ENCODE measurements around the gene RHBDD1. TPM values are rescaled to one million over a fixed set of nuclear protein-coding genes. Genes with fewer than 3 reads are reported as not detected.

Gene RHBDD1
- polyA plus RNA-seq, 1 donor from 2014 or later = 5.4 TPM

DNA sequence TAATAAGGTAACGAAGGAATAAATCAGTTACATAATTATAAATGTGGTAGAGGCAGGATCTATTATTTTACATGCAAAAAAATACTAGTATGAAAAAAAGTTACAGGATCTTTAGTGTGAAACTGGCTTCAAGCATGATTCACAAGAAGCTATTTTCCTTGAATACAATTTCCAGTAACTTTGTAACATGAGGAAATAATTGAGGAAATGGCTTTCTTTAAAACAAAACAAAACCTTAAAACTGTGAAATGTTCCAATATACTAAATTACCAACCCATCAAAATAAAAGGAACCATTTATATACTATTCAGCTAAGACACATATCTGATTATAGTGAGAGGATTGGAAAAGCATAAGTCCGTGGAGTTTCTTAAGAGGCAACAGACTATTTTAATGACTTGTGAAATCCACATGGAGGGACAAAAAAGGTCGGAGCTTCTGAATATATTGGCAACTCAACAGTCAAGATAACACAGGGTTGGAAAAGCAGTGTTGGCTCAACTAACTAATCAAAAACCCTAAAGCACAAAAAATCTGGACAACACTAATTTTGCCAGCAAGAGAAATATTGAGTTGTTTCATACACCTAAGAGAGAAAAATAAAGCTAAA lies 46.9 kb upstream of the RHBDD1 start:
- Histone ChIP-seq H4K20me1 (ENCODE audit: insufficient read depth) (no peaks in the 10 kb centered on the region), H3K27ac (ENCODE audit: low read length) (no peak overlapping the region), H3K9ac (ENCODE audit: low read length) (no peak overlapping the region), H3F3A (ENCODE audit: insufficient read depth, low read length, poor library complexity, severe bottlenecking) (no peaks in the 10 kb centered on the region), H3K27me3 (ENCODE audit: insufficient read depth, low read depth, low read length) (no peaks in the 10 kb centered on the region), H3K79me2 (replicated peaks; ENCODE audit: insufficient read depth, low read length) (peaks cover 80% of the 10 kb centered on the region), H3K9me2 (ENCODE audit: insufficient read depth, low read length) (no peaks in the 10 kb centered on the region), H3K36me3 (ENCODE audit: insufficient read depth, low read length) (no peaks in the 10 kb centered on the region), H2AFZ (ENCODE audit: low read depth, low read length) (no peak overlapping the region), H3K4me3 (ENCODE audit: low read length) (no peak overlapping the region), H3K4me2 (ENCODE audit: low read length) (no peak overlapping the region), H3K9me3 (ENCODE audit: low read length) (no peaks in the 10 kb centered on the region)
- no peak for TF ChIP-seq RAD21 (conservative IDR thresholded peaks at IDR 0.05)
- no peak for TF ChIP-seq SMC3 (conservative IDR thresholded peaks at IDR 0.05; ENCODE audit: poor library complexity)
- TF ChIP-seq EP300 (conservative IDR thresholded peaks at IDR 0.05; ENCODE audit: poor library complexity, severe bottlenecking) = no peak
- TF ChIP-seq, protein P1, sequence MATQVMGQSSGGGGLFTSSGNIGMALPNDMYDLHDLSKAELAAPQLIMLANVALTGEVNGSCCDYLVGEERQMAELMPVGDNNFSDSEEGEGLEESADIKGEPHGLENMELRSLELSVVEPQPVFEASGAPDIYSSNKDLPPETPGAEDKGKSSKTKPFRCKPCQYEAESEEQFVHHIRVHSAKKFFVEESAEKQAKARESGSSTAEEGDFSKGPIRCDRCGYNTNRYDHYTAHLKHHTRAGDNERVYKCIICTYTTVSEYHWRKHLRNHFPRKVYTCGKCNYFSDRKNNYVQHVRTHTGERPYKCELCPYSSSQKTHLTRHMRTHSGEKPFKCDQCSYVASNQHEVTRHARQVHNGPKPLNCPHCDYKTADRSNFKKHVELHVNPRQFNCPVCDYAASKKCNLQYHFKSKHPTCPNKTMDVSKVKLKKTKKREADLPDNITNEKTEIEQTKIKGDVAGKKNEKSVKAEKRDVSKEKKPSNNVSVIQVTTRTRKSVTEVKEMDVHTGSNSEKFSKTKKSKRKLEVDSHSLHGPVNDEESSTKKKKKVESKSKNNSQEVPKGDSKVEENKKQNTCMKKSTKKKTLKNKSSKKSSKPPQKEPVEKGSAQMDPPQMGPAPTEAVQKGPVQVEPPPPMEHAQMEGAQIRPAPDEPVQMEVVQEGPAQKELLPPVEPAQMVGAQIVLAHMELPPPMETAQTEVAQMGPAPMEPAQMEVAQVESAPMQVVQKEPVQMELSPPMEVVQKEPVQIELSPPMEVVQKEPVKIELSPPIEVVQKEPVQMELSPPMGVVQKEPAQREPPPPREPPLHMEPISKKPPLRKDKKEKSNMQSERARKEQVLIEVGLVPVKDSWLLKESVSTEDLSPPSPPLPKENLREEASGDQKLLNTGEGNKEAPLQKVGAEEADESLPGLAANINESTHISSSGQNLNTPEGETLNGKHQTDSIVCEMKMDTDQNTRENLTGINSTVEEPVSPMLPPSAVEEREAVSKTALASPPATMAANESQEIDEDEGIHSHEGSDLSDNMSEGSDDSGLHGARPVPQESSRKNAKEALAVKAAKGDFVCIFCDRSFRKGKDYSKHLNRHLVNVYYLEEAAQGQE (IDR thresholded peaks at IDR 0.05; ENCODE audit: borderline replicate concordance) = no peak
- no peak for TF ChIP-seq TAF1 (IDR thresholded peaks at IDR 0.05; ENCODE audit: low read depth)
- no peak for TF ChIP-seq POLR2AphosphoS5 (IDR thresholded peaks at IDR 0.05)
- TF ChIP-seq EZH2 (IDR thresholded peaks at IDR 0.05; ENCODE audit: borderline replicate concordance, insufficient read depth, low read length, poor library complexity, severe bottlenecking) = no peak
- TF ChIP-seq, protein P2, sequence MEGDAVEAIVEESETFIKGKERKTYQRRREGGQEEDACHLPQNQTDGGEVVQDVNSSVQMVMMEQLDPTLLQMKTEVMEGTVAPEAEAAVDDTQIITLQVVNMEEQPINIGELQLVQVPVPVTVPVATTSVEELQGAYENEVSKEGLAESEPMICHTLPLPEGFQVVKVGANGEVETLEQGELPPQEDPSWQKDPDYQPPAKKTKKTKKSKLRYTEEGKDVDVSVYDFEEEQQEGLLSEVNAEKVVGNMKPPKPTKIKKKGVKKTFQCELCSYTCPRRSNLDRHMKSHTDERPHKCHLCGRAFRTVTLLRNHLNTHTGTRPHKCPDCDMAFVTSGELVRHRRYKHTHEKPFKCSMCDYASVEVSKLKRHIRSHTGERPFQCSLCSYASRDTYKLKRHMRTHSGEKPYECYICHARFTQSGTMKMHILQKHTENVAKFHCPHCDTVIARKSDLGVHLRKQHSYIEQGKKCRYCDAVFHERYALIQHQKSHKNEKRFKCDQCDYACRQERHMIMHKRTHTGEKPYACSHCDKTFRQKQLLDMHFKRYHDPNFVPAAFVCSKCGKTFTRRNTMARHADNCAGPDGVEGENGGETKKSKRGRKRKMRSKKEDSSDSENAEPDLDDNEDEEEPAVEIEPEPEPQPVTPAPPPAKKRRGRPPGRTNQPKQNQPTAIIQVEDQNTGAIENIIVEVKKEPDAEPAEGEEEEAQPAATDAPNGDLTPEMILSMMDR (IDR thresholded peaks at IDR 0.05; ENCODE audit: poor library complexity, severe bottlenecking) = no peak
- TF ChIP-seq MXI1 (conservative IDR thresholded peaks at IDR 0.05; ENCODE audit: poor library complexity, severe bottlenecking) = no peak

DNA sequence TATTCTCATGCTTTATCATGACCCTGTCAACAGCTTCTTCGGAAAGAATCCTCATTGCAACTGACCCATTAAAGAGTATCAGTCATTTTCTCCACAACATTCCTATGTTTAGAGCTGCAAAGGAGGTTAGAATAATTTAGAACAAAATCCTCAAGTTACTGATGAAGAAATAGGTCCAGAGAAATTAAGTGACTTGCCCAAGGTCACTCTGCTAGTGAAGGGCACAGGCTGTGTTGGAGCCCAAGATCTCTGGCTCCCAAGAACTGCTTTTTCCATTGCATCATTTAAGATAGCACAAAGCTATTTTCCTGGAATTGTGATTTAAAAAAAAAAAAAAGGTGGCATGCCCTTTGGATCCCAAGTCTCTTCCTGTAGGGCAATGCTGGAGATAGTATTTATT lies 45.8 kb upstream of the RHBDD1 start:
- Histone ChIP-seq H3K9me3 (ENCODE audit: low read length) (no peaks in the 10 kb centered on the region), H3K79me2 (replicated peaks; ENCODE audit: insufficient read depth, low read length) (peaks cover 81% of the 10 kb centered on the region), H4K20me1 (ENCODE audit: insufficient read depth) (no peaks in the 10 kb centered on the region), H3K4me2 (ENCODE audit: low read length) (no peak overlapping the region), H3K9me2 (ENCODE audit: insufficient read depth, low read length) (no peaks in the 10 kb centered on the region), H3K27ac (ENCODE audit: low read length) (no peak overlapping the region), H3K9ac (ENCODE audit: low read length) (no peak overlapping the region), H3K4me3 (ENCODE audit: low read length) (no peak overlapping the region), H3F3A (ENCODE audit: insufficient read depth, low read length, poor library complexity, severe bottlenecking) (peaks cover 3% of the 10 kb centered on the region), H3K36me3 (ENCODE audit: insufficient read depth, low read length) (no peaks in the 10 kb centered on the region), H2AFZ (ENCODE audit: low read depth, low read length) (no peak overlapping the region), H3K27me3 (ENCODE audit: insufficient read depth, low read depth, low read length) (no peaks in the 10 kb centered on the region)
- TF ChIP-seq EZH2 (IDR thresholded peaks at IDR 0.05; ENCODE audit: borderline replicate concordance, insufficient read depth, low read length, poor library complexity, severe bottlenecking) (no peak), TAF1 (IDR thresholded peaks at IDR 0.05; ENCODE audit: low read depth) (no peak), RAD21 (conservative IDR thresholded peaks at IDR 0.05) (no peak), MXI1 (conservative IDR thresholded peaks at IDR 0.05; ENCODE audit: poor library complexity, severe bottlenecking) (no peak), EP300 (conservative IDR thresholded peaks at IDR 0.05; ENCODE audit: poor library complexity, severe bottlenecking) (no peak), POLR2AphosphoS5 (IDR thresholded peaks at IDR 0.05) (no peak), SMC3 (conservative IDR thresholded peaks at IDR 0.05; ENCODE audit: poor library complexity) (no peak)
- TF ChIP-seq, protein P1 (IDR thresholded peaks at IDR 0.05; ENCODE audit: borderline replicate concordance) = no peak
- TF ChIP-seq, protein P2 (IDR thresholded peaks at IDR 0.05; ENCODE audit: poor library complexity, severe bottlenecking) = no peak
